GM21528 (cell line): ENCODE measurements around the gene VWA5B1.
"Not testable (repeated sequence)": the region's sequence is repeated elsewhere in the genome, so short reads cannot be mapped to it uniquely, and the experiment has no call there.

Experiments used
- ATAC-seq: cut with Tn5 transposase; IDR thresholded peaks from one replicate; pipeline ENCODE4 v1.9.1; 2021; ENCODE audit warnings: mild to moderate bottlenecking, moderate library complexity; ENCODE audit not compliant: unreplicated experiment, low FRiP score

VWA5B1 gene

GRCh38 chr1:20290624-20291597 lies at the start of gene VWA5B1:
Gene VWA5B1 (plus strand): TSS chr1:20290875. CDS start chr1:20310602, 19,727 bp downstream.
- ATAC-seq: no peak

GRCh38 chr1:20242890-20243479 lies 47.7 kb upstream of the VWA5B1 start:
- ATAC-seq: no peak

GRCh38 chr1:20248971-20249612 lies 41.6 kb upstream of the VWA5B1 start:
- ATAC-seq: no peak

GRCh38 chr1:20250340-20250989 lies 40.2 kb upstream of the VWA5B1 start:
- no peak for ATAC-seq

GRCh38 chr1:20252587-20252986 lies 38.1 kb upstream of the VWA5B1 start:
- ATAC-seq: no peak

GRCh38 chr1:20255666-20256065 lies 35.0 kb upstream of the VWA5B1 start:
- no peak for ATAC-seq

GRCh38 chr1:20259646-20260045 lies 31.0 kb upstream of the VWA5B1 start:
- no peak for ATAC-seq

- ATAC-seq: no peak
Observed at GRCh38 chr1:20261095-20261494, 29.6 kb upstream of the VWA5B1 start.

- ATAC-seq: no peak
Observed at GRCh38 chr1:20262810-20263534, 27.7 kb upstream of the VWA5B1 start.

- no peak for ATAC-seq
Observed at GRCh38 chr1:20265250-20265649, 25.4 kb upstream of the VWA5B1 start.

GRCh38 chr1:20266141-20266540 lies 24.5 kb upstream of the VWA5B1 start:
- no peak for ATAC-seq

GRCh38 chr1:20266642-20267041 lies 24.0 kb upstream of the VWA5B1 start:
- ATAC-seq: no peak

- no peak for ATAC-seq
Observed at GRCh38 chr1:20271498-20272400, 18.9 kb upstream of the VWA5B1 start.

- ATAC-seq: not testable (repeated sequence)
Observed at GRCh38 chr1:20273716-20274115, 17.0 kb upstream of the VWA5B1 start.

- no peak for ATAC-seq
Observed at GRCh38 chr1:20275319-20275925, 15.3 kb upstream of the VWA5B1 start.

- no peak for ATAC-seq
Observed at GRCh38 chr1:20276485-20277159, 14.1 kb upstream of the VWA5B1 start.

GRCh38 chr1:20278692-20279130 lies 12.0 kb upstream of the VWA5B1 start:
- no peak for ATAC-seq

- no peak for ATAC-seq
Observed at GRCh38 chr1:20279509-20279908, 11.2 kb upstream of the VWA5B1 start.
